GM13977 (cell line): ENCODE results near the gene STX16.

Experiments
- DNase-seq: peaks from one replicate; pipeline ENCODE4 v3.0.0; 2012; ENCODE audit warnings: low spot score
- CTCF ChIP-seq: IDR thresholded peaks from 2 replicates; pipeline ENCODE4 v1.5.1; 2012; ENCODE audit warnings: mild to moderate bottlenecking, control low read depth; ENCODE audit not compliant: insufficient read depth; ENCODE audit errors: extremely low read depth, missing control alignments
- in situ Hi-C: fragments of 300-500 bp; cut with MboI; formaldehyde crosslinking; loops from one replicate; pipeline ENCODE4 v1.12.0; 2022; ENCODE audit warnings: low sequenced_read_pairs, low pct_unique_long_range_greater_than_20kb, mixed read lengths, inconsistent platforms; ENCODE audit not compliant: unreplicated experiment

Gene STX16

GRCh38 chr20:58699623-58700107 is 48.6 kb downstream of the STX16 start:
- in situ Hi-C loops = loop anchor here (25.0 kb wide), 1 partner anchor 462 kb away; the partner anchor contains the start of gene ANKRD60
- no peak for TF ChIP-seq CTCF
- no peak for DNase-seq

- DNase-seq = no peak
- in situ Hi-C loops = no loop called here
- TF ChIP-seq CTCF = no peak
These were observed 49.2 kb downstream of the STX16 start for GRCh38 chr20:58700121-58700821.

GRCh38 chr20:58700823-58701222 is 49.7 kb downstream of the STX16 start:
- no peak for DNase-seq
- in situ Hi-C loops = no loop called here
- no peak for TF ChIP-seq CTCF

GRCh38 chr20:58701431-58702160 is 50.5 kb downstream of the STX16 start:
- no peak for TF ChIP-seq CTCF
- no peak for DNase-seq
- in situ Hi-C loops = no loop called here

- DNase-seq = no peak
- in situ Hi-C loops = no loop called here
- TF ChIP-seq CTCF = no peak
These were observed 51.1 kb downstream of the STX16 start for GRCh38 chr20:58702161-58702510.

- TF ChIP-seq CTCF = peak; percentile 38
- in situ Hi-C loops = no loop called here
- DNase-seq = no peak
These were observed 52.0 kb downstream of the STX16 start for GRCh38 chr20:58702859-58703648.
